GM21825 (cell line): ENCODE measurements around the gene GUCA1A.

Source experiments
- ATAC-seq: cut with Tn5 transposase; IDR thresholded peaks from one replicate; pipeline ENCODE4 v1.9.1; 2021; ENCODE audit warnings: mild to moderate bottlenecking, moderate library complexity; ENCODE audit not compliant: unreplicated experiment

The GUCA1A gene

DNA sequence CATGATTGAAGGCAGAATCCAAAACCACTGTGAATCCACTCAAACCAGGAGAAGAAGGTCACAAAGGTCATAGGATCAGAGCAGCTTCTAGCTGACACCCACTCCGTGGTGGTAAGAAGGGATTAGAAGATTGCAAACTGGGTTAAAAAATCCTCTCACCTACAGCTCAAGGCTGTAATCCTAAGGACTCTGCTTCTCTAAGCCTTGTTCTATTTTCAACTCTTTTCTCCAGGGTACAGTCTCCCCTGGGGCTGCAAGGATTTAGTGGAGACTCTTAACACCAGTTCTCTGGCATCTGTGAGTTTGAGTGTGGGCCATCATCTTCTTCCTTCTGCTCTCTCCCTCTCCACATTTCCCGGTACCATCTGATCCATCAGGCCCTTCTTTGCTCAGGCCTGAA, at the start of gene GUCA1A:
Gene GUCA1A, plus strand, starts transcription at position 264 of the 400 bp plus-strand sequence. CDS start 250 bp downstream, outside the sequence.
- no peak for ATAC-seq

DNA sequence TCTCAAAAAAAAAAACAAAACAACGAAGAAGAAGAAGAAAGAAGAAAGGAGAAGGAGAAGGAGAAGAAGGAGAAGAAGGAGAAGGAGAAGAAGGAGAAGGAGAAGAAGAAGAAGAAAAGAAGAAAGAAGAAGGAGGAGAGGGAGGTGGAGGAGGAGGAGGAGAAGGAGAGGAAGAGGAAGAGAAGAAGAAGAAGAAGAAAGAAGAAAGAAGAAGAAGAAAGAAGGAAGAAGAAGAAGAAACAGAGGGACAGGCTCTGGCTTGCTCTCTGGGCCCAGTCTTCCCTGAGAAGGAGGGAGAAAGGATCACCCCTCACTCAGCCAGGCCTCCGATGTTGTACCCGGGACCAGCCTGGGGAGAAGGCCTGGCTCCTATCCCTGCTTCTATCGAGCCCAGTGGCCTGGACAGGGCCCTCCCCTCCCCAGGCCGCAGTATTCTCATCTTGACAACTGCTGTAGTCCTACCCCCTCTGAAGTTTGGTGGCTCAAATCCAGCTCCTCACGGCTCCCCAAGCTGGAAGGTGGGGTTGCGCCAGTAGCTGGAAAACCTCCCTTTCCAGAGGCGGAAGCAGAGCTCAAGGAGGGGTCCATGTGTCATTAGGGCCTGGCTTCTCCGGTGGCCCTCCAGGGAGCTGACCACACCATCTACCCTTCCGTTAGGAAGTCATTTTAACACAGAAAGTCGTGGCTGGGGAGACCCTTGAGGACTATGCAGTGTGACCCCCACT, 49.6 kb upstream of the GUCA1A start:
- no peak for ATAC-seq

DNA sequence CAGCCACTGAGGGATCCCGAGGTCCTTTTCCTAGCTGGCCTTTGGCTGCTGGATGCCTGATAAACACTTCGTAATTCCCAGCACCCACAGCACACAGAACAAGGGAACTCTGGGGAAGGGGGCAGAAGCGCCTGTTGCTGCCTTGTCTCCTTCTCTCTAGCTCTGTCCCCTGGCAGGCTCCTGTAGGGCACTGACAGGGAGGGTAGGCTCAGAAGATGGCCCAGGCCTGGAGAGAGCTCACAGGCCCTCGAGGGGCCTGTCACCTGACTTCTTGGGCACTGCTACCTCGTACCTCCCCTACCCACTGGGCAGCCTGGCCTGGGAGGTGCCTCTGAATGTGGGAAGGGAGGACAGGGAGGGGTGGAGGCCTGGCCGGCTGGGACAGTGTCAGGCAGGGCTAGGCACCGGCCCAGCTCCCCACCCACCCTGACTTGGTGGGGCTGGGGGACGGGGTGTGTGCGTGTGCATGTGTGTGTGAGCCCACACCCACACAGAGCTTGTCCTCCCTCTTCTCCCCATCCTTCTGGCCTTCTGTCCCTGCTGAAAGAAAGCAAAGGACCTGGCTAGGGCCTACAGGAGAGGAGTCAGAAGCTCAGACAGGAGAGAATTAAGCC, 48.8 kb upstream of the GUCA1A start:
- no peak for ATAC-seq

DNA sequence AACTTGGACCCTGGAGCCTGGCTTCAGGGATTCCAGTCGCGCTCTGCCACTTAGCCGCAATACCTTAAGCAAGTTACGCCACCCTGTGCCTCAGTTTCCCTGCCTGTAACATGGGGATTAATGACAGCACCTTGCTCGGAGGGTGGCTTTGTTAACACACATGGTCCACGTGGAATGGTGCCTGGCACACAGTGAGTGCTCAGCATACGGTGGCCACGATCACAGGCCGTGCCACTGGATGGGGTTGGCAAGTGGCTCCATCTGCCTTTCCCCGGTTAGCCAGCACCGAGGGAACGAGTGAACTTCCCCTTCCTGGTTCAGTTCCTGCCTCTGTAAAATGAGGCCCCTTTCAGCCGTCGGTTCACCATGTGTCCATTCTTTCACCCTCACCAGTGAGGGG, 47.9 kb upstream of the GUCA1A start:
- ATAC-seq = no peak

DNA sequence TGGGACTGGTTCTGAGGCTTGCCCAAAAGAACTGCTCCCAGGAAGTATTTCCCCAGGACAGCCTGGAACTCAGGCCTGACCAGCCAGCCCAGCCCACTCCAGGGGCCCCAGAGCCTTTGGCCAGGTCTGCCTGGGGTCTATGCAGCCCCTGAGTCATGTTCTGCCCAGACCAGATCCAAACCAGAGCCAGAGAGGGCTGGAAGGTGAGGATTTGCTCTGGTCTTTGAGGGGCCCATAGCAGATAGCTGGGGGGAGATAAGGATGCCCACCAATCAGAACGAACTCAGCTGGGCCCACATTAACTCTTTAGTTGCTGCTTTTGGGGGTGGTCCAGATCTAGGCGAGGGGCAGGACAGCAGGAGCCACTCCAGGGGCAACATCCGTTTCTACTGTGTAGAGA, 47.5 kb upstream of the GUCA1A start:
- no peak for ATAC-seq

DNA sequence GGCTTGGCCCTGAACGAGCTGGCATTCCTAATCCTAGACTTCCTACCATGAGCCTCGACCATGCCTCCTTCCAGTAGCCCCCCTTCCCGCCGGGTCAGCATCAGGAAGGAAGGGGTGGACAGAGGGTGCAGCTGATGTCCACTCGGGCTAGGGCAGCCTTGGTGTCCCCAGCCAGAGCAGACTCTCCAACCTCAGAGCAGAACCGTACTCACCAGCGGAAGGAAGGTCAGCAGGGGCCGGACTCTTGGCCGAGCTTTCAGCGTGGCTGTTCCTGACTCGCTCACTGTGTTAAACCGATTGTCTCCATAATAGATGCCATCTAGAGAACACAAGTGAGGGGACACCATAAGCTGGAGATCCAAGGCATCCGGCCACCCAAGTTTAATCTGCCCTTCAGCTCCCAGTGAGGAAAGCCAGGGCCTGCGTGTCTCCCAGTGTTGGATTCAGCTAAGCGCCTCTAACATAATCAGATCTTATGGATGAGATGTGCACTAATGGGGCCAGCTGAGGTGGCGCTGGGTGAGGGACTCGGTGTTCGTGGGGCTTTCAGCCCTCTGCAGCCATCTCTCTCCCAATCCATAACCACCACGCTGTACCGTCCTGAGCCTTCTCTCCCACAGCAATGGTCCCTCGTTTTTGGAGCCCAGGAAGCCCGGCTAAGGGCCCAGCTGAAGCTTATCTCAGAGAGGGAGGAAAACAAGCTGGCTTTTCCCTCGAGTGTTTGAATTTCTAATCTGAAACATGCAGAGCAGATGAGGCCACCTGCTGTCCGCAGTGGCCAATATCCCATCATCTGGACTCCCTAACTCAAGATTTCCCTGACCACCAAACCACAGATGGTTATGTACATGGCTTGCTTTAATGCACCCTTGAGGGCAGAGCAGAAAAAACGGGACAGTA, 44.5 kb upstream of the GUCA1A start:
- ATAC-seq = no peak

DNA sequence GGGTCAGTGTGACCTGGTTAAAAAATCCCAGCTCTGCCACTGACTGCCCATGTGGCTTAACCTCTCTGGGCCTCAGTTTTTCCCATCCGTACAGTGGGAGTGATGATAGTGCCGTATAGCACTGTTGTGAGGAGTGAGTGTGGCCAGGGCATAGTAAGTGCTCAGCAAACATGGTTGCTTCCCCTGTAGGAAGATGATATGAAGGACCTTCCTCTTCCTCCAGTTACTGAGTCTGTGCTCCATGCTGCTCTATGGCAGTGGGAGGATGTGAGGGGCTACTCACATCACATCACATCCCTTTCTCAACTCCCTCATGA, 43.8 kb upstream of the GUCA1A start:
- ATAC-seq = no peak

DNA sequence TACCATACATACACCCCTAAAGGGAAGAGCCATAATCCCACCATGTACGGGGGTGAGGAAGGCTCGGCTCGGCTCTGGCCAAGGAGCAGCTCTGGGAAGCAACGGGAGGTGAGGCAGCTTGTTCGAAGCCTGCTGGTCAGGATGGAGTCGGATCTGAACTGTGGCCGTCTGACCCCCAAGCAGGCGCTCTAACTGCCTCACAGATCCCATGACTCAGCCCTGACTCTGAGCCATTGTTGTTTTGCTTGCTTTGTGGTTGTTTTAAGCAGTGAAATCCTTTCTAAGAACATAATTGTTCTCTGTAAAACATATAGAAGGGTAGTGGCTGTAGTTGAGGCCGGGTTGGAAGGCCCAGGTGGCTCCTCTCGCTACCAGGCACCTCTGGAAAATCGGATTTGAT, 41.6 kb upstream of the GUCA1A start:
- ATAC-seq = no peak

DNA sequence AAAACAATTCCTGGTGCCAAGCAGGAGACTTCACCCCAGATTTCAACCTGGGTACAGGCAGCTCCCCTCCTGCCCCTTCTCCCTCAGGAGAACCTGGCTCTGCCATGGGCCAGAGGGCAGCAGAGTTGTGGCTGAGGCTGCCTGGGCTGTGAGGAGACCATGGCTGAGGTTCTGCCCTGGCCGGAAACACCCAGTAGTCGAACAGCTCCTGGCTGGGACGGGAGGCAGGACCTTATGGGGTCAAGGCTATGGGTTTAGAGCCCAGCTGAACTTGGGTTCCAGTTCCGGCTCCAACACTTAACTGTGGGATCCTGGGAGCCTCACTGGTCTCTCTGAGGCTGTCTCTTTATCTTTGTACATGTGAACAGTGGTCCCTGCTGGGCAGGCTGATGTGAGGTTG, 39.2 kb upstream of the GUCA1A start:
- ATAC-seq = no peak

DNA sequence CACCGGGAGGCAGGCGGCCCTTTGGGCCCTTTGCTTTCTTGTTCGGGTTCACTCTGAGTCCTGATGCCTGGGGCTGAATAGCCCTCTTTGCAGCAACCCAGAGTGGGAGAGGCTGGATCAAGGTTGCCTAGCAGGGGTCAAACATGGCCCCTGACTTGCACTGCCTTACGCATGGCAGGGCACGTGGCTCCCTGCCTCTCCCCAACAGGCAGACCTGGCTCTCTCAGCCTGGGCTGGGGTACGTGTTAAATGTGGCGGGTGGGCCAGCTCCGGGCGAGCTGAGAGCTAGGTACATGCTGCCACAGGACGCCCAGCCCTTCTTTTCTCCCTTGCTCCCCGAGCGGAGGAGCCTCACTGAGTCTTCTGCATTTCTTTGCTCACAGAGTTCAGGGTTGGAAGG, 38.0 kb upstream of the GUCA1A start:
- no peak for ATAC-seq

DNA sequence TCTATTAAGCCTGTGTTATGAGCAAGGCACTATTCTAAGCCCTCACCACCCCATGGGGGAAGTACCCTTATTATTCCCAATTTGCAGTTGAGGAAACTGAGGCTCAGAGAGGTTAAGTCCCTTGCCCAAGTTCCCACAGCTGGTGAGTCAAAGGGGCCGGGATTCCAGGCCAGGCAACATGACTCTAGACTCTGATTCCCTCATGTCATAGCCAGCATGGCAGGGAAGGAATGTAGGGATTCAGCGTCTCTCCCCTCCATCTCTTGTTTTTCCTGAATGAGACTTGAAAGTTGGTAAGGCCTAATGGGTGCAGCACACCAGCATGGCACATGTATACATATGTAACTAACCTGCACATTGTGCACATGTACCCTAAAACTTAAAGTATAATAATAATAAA, 37.4 kb upstream of the GUCA1A start:
- ATAC-seq = no peak

DNA sequence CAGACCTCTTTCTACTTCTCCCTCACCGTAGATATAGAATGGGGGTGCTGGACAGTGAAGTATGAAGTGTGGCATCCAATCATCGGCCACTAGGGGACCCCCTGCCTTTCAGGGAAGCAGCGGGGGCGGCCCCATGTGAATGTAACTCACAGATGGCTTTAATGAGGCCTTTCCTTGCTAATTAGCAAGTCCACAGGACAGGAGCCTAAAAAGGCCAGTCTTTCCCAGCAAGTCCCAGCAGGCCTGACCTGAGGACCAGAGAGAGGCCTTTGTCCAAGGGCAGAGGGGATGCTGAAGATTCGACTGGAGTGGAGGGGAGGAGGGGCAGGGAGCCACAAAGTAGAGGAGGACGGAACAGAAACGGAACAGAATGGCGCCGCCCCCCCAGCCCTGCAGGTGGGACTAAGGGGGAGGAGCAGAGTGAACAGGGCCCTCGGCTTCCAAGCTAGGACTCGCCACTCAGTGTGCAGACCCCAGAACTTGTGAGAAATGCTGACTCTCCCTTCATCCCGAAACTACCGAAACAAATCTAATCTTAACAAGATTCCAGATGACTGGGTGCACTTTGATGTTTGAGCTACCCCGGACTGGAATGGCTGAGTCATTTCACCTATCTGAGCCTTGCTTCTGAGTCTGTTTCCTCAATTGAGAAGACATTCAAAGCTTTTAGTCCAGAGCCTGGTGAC, 36.5 kb upstream of the GUCA1A start:
- ATAC-seq = no peak

DNA sequence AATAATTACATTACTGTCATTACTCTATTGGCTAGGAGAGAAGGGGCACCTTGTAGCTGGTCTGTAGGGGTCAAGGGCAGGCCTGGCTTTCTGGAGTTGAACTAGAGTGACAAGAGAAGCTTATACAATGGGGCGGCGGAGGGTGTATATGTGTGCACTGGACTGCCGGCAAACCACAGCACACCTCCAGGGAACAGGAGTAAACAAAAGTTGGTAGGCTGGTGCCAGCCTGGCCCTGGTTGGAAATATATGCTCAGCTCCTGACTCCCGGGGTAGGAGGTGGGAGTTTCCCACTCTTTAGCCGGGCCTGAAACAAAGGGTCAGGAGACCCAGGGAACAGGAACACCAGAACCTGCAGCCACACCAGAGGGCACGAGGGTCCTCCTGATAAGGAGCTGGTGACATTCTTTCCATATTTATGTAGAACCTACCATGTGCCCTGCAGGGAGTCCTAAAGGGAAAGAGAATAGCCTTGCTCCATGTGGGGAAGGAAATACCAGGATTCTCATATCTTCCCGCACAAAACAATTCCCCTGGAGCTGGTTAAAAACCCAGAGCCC, 35.9 kb upstream of the GUCA1A start:
- no peak for ATAC-seq

DNA sequence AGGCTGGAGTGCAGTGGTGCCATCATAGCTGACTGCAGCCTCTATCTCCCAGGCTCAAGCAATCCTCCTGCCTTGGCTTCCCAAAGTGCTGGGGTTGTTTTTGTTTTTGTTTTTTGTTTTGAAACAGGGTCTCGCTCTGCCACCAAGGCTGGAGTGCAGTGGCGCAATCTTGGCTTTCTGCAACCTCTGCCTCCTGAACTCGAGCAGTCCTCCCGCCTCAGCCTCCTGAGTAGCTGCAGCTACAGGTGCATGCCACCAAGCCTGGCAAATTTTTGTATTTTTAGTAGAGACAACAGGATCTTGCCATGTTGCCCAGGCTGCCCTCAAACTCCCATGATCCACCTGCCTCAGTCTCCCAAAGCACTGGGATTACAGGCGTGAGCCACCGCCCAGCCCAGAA, 35.0 kb upstream of the GUCA1A start:
- no peak for ATAC-seq

DNA sequence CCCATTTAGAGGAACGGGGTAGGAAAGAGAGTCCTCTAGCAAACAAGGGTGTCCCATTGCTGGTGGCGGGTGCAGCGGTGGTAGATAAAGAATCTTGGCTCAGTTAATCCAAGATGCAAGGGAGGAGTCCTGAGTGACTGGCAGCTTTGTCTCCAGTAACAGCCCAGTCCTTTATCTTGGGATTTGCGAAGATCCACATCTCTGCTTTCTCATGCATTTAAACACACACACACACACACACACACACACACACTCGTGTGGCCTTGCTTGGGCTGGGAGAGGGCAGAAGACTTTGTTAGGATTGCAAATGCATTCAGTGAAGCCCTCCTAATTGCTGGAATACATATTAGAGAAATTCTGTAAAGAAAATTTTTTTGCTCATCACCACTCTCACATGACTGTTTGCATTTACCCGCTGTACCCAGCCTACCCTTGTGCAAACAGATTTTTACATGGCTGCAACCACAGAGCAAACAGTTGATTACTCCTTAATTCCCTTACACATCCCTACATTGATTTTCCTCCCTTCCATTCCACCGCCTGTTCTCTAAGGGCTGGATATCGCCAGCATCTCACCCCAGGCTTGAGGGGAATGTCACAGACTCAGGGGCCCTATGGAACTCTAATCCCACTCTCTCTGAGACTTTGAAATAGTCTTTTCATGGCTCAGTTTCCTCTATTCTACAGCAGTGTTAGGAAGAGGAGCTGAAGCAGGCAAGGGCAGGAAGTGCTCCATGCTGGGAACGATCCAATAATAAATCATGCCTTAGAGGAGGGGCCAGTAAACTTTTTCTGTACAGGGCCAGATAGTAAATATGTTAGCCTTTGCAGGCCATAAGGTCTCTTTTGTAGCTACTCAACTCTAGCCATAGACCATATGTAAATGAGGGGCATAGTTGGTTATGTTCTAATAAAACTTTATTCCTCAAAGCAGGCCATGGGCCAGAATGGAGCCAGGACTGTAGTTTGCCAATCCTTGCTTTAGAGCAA, 34.2 kb upstream of the GUCA1A start:
- no peak for ATAC-seq

DNA sequence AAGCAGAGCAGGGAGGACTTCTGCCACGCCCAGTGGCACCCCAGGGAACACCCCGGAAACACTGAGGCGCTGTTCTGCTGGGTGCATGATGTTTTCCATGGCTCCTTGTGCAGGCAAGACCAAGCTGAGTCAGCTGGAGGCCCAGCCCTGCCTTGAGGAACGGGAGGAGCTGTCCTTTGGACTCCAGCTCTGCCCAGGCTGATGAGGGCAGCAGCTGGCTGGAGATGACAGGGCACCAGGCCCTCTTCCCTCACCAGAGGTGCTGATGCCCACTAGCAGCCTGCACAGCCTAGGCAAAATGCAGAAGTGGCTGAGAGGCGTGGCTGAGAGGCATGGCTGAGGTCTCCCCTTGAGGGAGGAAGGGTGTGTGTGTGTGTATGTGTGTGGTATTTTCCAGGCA, 33.1 kb upstream of the GUCA1A start:
- no peak for ATAC-seq

DNA sequence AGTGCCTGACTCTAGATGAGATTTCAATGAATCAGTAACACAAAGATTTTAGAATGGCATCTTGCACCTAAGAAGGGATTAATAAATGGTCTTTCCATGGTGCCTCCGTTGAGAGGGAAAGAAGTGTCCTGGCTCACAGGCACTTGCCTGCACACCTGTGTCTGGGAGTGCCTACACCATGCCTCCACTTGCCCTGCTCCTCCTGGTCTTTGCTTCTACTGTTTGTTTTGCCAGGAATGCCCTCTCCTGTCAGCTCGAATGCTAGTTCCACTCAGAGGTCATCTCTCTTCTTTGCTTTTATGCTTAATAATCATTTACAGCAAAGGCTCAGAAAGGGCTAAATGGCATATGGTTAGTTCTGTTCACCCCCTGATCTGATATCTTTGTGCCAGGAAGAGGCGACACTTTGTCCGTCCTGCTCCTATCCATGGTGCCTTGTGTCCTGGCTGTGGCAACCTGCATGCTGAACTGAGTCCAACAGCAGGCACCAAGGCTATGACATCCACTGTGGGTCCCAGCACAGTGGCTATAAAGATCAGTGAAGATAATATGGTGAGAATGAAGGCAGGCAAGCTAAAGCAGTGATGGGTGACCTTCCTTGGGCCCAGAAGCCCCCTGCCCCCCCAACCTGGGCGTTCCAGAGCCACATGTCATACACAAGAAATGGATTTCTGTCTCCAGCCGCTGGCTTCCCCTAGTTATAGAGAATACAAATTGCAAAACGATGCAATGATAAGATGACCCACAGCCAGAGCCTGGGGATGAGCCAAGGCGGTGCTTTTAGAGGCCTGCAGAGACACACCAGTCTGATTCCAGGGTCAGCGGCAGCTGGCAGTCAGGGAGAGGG, 32.2 kb upstream of the GUCA1A start:
- ATAC-seq = no peak

DNA sequence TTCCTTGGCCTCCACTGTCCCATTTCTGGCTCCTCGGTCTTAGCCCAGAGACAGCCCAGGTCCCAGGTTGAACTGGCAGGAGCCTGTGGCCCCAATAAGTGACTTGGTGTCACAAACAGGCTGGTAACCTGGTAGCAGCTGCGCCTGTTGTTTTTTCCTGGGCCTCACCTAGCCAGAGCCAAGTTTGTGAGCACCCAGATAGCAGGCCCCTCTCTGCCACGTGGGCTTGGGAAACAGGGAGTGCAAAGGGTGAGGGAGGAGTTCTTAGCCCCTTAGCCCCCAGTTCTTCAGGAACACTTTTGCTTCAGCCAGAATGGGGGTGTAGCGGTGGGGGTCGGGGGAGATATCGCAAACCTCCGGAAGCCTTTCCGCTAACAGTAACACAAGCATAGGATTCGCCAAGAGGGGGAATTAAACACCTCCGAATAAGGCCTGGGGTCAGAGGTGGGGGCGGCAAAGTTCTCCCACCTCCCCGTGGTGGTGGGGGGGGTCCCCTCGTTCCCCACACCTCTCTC, 31.5 kb upstream of the GUCA1A start:
- no peak for ATAC-seq
